Tibial artery (tissue), 4 donors: ENCODE data around the gene PALB2.
"Not testable (repeated sequence)": the region's sequence is repeated elsewhere in the genome, so short reads cannot be mapped to it uniquely, and the experiment has no call there.

Experiments
- DNase-seq, 2 donors: peaks; one replicate each; pipeline ENCODE4 v3.0.0-alpha.2; 2019
- H3K27ac ChIP-seq, 2 donors: fragments of 200-600 bp; sonication (generic) in 1 of 2; 1 replicate in 1 of 2; 2 replicates in 1 of 2; pipeline ENCODE4 v1.5.1; 2018 to 2019; ENCODE audit warnings: mild to moderate bottlenecking in 1 of 2
- H3K27me3 ChIP-seq, 2 donors: fragments of 200-600 bp; sonication (generic) in 1 of 2; one replicate each; pipeline versions ENCODE4 v1.5.1 to v1.6.0; 2016 to 2019
- H3K36me3 ChIP-seq, 3 donors: fragments of 200-600 bp; sonication (generic) in 2 of 3; one replicate each; pipeline ENCODE4 v1.5.1; 2016 to 2019; ENCODE audit warnings: mild to moderate bottlenecking in 2 of 3
- H3K4me1 ChIP-seq, 4 donors: fragments of 200-600 bp; sonication (generic) in 2 of 4; 1 replicate in 3 of 4; 2 replicates in 1 of 4; pipeline ENCODE4 v1.5.1; 2016 to 2019
- H3K4me3 ChIP-seq, 2 donors: fragments of 200-600 bp; sonication (generic) in 1 of 2; 1 replicate in 1 of 2; 2 replicates in 1 of 2; pipeline ENCODE4 v1.5.1; 2018 to 2019; ENCODE audit warnings: mild to moderate bottlenecking in 2 of 2
- H3K9me3 ChIP-seq, 3 donors: fragments of 200-600 bp; sonication (generic) in 1 of 3; one replicate each; pipeline ENCODE4 v1.5.1; 2016 to 2019
- CTCF ChIP-seq, 2 experiments: fragments of 200-600 bp in 1 of 2; fragments of 450-650 bp in 1 of 2; IDR thresholded peaks; one replicate each; pipeline ENCODE4 v1.5.1; 2017 to 2019; ENCODE audit warnings: antibody characterized with exemption in 2 of 2, mild to moderate bottlenecking in 1 of 2, moderate library complexity in 1 of 2
- intact Hi-C: fragments of 100-400 bp; cut with DNase I; formaldehyde crosslinking; loops from one replicate; pipeline ENCODE4 v1.15.0; 2023; ENCODE audit warnings: low total_unique reads

The PALB2 gene

GRCh38 chr16:23584186-23585076, 56.7 kb downstream of the PALB2 start:
- TF ChIP-seq CTCF (IDR thresholded peaks at IDR 0.05), result no peak
- no peaks in the 10 kb centered on the region for H3K4me1 ChIP-seq
- H3K27me3 ChIP-seq, result no peaks in the 10 kb centered on the region
- peaks cover 62 to 99% (median 74%) of the 10 kb centered on the region in 3 donors for H3K36me3 ChIP-seq
- no peak overlapping the region for H3K4me3 ChIP-seq
- DNase-seq, result no peak
- intact Hi-C loops, result no loop called here
- H3K27ac ChIP-seq, result no peak overlapping the region
- no peaks in the 10 kb centered on the region for H3K9me3 ChIP-seq

- H3K27me3 ChIP-seq, H3K27ac ChIP-seq, H3K4me3 ChIP-seq, H3K4me1 ChIP-seq, intact Hi-C loops, H3K9me3 ChIP-seq, DNase-seq: not testable (repeated sequence)
- H3K36me3 ChIP-seq, result peaks cover 66 to 96% (median 72%) of the 10 kb centered on the region in 3 donors
Observed at GRCh38 chr16:23583271-23583670, 57.8 kb downstream of the PALB2 start.

GRCh38 chr16:23581764-23582163, 59.3 kb downstream of the PALB2 start:
- no peak for DNase-seq
- no peaks in the 10 kb centered on the region for H3K9me3 ChIP-seq
- H3K27ac ChIP-seq, result no peak overlapping the region
- no peak for TF ChIP-seq CTCF (IDR thresholded peaks at IDR 0.05)
- peaks cover 62 to 97% (median 72%) of the 10 kb centered on the region in 3 donors for H3K36me3 ChIP-seq
- no peaks in the 10 kb centered on the region for H3K4me1 ChIP-seq
- intact Hi-C loops, result no loop called here
- no peak overlapping the region for H3K4me3 ChIP-seq
- no peaks in the 10 kb centered on the region for H3K27me3 ChIP-seq

GRCh38 chr16:23580391-23580790, 60.7 kb downstream of the PALB2 start:
- TF ChIP-seq CTCF (IDR thresholded peaks at IDR 0.05), result no peak
- Histone ChIP-seq H3K27ac (no peak overlapping the region), H3K27me3 (no peaks in the 10 kb centered on the region), H3K4me3 (no peak overlapping the region), H3K9me3 (no peaks in the 10 kb centered on the region), H3K4me1 (no peaks in the 10 kb centered on the region), H3K36me3 (peaks cover 52 to 97% (median 68%) of the 10 kb centered on the region in 3 donors)
- intact Hi-C loops, result no loop called here
- DNase-seq, result no peak

GRCh38 chr16:23579371-23579770, 61.7 kb downstream of the PALB2 start:
- no peaks in the 10 kb centered on the region for H3K27me3 ChIP-seq
- no peak overlapping the region for H3K27ac ChIP-seq
- H3K9me3 ChIP-seq, result no peaks in the 10 kb centered on the region
- TF ChIP-seq CTCF (IDR thresholded peaks at IDR 0.05), result no peak
- no peaks in the 10 kb centered on the region for H3K4me1 ChIP-seq
- H3K36me3 ChIP-seq, result peaks cover 42 to 97% (median 66%) of the 10 kb centered on the region in 3 donors
- no peak overlapping the region for H3K4me3 ChIP-seq
- intact Hi-C loops, result no loop called here
- DNase-seq, result no peak

- Histone ChIP-seq H3K27me3 (no peaks in the 10 kb centered on the region), H3K27ac (no peak overlapping the region), H3K9me3 (no peaks in the 10 kb centered on the region), H3K4me1 (no peaks in the 10 kb centered on the region), H3K4me3 (no peak overlapping the region), H3K36me3 (peaks cover 42 to 97% (median 72%) of the 10 kb centered on the region in 3 donors)
- no peak for DNase-seq
- intact Hi-C loops, result no loop called here
- TF ChIP-seq CTCF (IDR thresholded peaks at IDR 0.05), result no peak
Observed at GRCh38 chr16:23578101-23578830, 62.8 kb downstream of the PALB2 start.
